GM12891 (cell line): ENCODE data around the gene TLR9.

ENCODE experiments used
- DNase-seq: peaks from one replicate; pipeline ENCODE4 v3.0.0; 2011; ENCODE audit warnings: low spot score; ENCODE audit not compliant: insufficient read length
- FAIRE-seq: peaks from 2 replicates; lab custom pipeline; 2011; peaks lifted over from hg19 to GRCh38; lab: Jason Lieb, UNC
- PAX5 ChIP-seq: IDR thresholded peaks from 2 replicates; pipeline ENCODE4 v1.6.1; 2011; ENCODE audit warnings: low read length, moderate library complexity, mild to moderate bottlenecking; ENCODE audit not compliant: insufficient read depth, severe bottlenecking
- POLR2A ChIP-seq: IDR thresholded peaks from 2 replicates; pipeline ENCODE4 v1.6.1; 2011; ENCODE audit warnings: low read depth, low read length, control low read depth
- POLR2AphosphoS5 ChIP-seq: IDR thresholded peaks from 2 replicates; pipeline ENCODE4 v1.6.1; 2011; ENCODE audit warnings: low read depth, low read length, control low read depth
- POU2F2 ChIP-seq: IDR thresholded peaks from 2 replicates; pipeline ENCODE4 v1.6.1; 2011; ENCODE audit warnings: low read depth, mild to moderate bottlenecking, control low read depth, low read length, moderate library complexity
- SPI1 ChIP-seq: IDR thresholded peaks from 2 replicates; pipeline ENCODE4 v1.6.1; 2011; ENCODE audit warnings: low read depth, low read length, control low read depth
- TAF1 ChIP-seq: IDR thresholded peaks from 2 replicates; pipeline ENCODE4 v1.6.1; 2011; ENCODE audit warnings: low read depth, low read length, control low read depth

Gene TLR9

DNA sequence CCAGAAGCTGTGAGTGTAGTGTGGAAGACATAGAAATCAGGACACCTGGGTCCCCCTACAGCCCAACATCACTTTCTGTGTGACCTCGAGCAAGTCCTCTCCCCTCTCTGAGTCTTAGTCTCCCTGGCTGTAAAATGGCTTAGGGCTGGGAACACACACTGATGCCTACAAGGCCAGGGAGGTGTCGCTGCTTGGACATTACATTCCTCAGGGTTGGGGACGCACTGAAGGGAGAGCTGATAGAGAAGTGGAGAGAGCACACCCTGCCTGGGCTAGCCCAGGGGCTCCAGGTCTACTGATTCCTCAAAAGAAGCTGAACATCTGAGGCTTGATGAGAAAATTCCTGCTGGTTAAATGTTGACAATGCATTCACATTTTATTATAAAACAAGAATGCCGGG lies 33.8 kb downstream of the TLR9 start:
- no peak for DNase-seq
- FAIRE-seq = no peak
- TF ChIP-seq POLR2A (no peak), POU2F2 (no peak)

- DNase-seq (no peak), FAIRE-seq (no peak)
- no peak for TF ChIP-seq POLR2AphosphoS5
- TF ChIP-seq POLR2A = no peak
- no peak for TF ChIP-seq TAF1
- no peak for TF ChIP-seq SPI1
- no peak for TF ChIP-seq PAX5
- no peak for TF ChIP-seq POU2F2
Measured at GRCh38 chr3:52190294-52191074, 35.0 kb downstream of the TLR9 start.

- TF ChIP-seq POLR2AphosphoS5 = no peak
- TF ChIP-seq POLR2A = no peak
- no peak for TF ChIP-seq POU2F2
- no peak for TF ChIP-seq TAF1
- no peak for TF ChIP-seq PAX5
- no peak for TF ChIP-seq SPI1
- FAIRE-seq = no peak
- no peak for DNase-seq
Measured at GRCh38 chr3:52188556-52188955, 36.9 kb downstream of the TLR9 start.

DNA sequence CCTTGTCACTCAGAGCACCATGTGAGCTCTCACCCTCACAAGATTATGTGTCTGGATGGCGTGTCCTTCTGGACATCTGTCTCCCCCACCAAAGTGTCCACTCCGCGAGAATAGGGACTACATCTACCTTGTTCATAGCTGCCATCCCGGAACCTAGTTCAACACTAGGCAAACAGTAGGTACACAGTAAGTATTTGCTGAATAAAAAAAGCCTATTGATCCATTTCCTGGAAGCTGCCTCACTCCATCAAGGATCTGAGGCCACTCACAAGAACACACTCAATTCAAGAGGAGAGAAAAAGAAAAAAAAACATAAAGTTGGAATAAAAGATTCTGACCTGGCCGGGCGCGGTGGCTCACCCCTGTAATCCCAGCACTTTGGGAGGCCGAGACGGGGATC lies 38.7 kb downstream of the TLR9 start:
- TF ChIP-seq TAF1 (no peak), POLR2A (no peak), SPI1 (no peak), POU2F2 (no peak), POLR2AphosphoS5 (no peak), PAX5 (no peak)
- DNase-seq (no peak), FAIRE-seq (no peak)

DNA sequence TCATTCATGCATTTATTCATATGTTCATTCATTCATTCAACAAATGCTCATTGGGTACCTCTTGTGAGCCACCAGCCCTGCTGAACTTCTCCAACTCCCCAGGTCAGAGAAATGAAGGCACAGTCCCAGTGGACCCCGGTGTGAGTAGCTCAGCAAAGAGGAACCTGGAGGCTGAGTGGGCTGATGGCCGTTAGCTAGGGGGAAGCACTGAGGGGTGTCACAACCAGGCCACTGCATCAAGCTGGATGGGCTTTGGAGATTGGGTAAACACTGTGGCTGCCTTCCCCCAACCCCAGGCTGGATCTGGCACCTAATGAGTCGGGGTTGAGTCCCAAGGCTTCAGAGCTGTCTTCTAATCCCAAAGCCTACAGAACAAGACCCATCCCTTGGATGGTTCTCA lies 39.6 kb downstream of the TLR9 start:
- TF ChIP-seq TAF1 = no peak
- FAIRE-seq = no peak
- DNase-seq = no peak

DNA sequence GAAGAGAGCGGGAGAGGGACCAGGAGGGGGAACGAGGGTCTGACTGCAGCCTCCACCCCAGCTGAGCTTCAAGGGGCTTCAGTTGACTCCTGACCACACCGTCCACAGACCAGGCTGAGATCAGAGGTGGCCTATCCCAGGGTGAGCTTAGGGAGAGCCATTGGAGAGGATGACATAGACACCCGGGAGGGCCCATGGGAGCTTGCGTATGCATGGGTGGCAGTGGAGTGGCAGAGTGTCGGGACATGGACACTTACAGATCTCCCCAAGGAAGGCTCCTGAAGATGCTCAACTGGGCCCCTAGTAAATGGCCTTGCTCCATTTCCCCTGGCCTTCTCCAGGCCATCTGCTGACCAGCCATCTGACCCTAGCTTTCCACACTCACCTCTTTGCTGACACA lies 40.1 kb downstream of the TLR9 start:
- TF ChIP-seq PAX5 = no peak

GRCh38 chr3:52184690-52185089 lies 40.8 kb downstream of the TLR9 start:
- no peak for TF ChIP-seq POLR2A
- TF ChIP-seq SPI1 = no peak
- no peak for TF ChIP-seq TAF1
- TF ChIP-seq POU2F2 = no peak
- no peak for TF ChIP-seq POLR2AphosphoS5
- no peak for TF ChIP-seq PAX5
- FAIRE-seq = no peak
- DNase-seq = no peak

More for the DNA sequence above, 40.1 kb downstream of the TLR9 start:
- FAIRE-seq = no peak
- no peak for DNase-seq

DNA sequence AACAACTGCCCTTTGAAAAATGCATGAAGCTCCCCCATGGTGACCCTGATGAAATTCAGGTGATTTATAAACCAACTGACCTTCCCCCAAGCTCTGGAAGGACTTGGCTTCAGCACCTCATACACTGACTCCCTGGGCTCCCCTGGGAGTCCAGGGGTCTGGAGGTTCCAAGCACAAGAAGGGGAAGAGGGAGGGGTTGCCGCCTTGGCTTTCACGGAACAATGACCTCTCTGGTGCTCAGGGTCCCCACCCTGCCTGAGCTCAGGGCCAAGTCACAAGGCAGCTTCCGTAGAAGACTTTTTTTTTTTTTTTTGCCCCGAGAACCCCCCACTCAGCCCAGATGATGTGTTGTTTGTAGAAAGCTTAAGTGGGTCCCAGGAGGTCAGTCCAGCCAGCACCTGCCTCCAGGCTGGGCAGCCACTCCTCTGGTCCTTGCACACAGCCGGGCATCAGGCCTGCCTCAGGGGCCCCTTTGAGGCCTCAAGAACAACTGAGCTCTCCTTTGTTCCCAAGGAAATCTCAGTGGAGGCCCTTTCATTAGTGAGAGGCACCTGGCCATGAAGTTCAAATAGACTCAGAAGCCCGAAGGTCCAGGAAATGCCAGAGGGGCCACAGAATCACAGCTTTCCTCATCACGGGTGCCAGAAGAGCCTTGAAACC lies 41.5 kb downstream of the TLR9 start:
- TF ChIP-seq TAF1 = no peak
- TF ChIP-seq POU2F2 = no peak
- no peak for TF ChIP-seq SPI1
- TF ChIP-seq POLR2A = no peak
- TF ChIP-seq POLR2AphosphoS5 = no peak
- no peak for TF ChIP-seq PAX5
- FAIRE-seq (no peak), DNase-seq (no peak)

DNA sequence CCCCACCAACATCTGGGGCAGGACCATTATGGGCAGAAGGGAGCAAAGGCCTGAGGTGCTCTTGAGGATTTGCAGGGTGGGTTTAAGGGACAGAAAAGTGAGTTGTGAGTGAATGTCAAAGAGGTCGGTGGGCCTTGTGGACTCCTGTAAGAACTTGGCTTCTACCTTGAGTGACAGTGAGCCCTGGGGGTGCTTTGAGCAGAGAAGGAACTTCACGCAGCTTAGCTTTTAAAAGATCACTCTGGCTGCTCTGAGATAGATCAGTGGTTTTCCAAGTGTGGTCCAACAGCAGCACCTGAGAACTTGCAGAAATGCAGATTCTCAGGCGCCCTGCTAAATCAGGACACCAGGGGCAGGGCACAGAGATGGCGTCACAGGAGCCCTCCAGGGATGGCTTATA lies 42.8 kb downstream of the TLR9 start:
- DNase-seq (no peak), FAIRE-seq (no peak)
- TF ChIP-seq POLR2AphosphoS5 = no peak
- TF ChIP-seq PAX5 = no peak
- TF ChIP-seq TAF1 = no peak
- no peak for TF ChIP-seq POU2F2

DNA sequence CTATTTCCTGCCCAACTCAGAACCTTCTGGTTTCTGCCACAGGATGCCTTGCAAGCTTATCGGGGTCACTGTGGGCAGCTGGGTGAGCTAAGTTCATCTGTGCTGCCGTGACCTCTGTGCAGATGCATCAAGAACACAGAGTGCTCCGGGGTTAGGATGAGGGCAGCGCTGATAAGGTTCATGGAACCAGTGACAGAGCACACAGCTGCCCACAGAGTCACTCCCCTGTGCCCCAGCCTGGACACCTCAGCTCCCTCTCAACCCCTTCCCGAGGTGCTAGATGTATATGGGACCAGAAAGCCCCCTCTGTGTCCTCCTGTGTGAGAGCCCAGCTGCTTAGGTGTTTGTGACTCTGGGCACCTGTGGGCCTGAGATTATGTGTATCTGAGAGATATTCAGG lies 43.2 kb downstream of the TLR9 start:
- TF ChIP-seq POLR2A = no peak
- TF ChIP-seq POLR2AphosphoS5 = no peak
- no peak for FAIRE-seq
- no peak for DNase-seq

- FAIRE-seq = no peak
- DNase-seq = no peak
- TF ChIP-seq POLR2A (no peak), TAF1 (no peak), POLR2AphosphoS5 (no peak), POU2F2 (no peak), SPI1 (no peak), PAX5 (no peak)
Measured at GRCh38 chr3:52181543-52181942, 43.9 kb downstream of the TLR9 start.
